H54 (cell line): Measurements from ENCODE around the gene TBKBP1.

Source experiments
- DNase-seq: peaks from one replicate; pipeline ENCODE4 v3.0.0; 2011; ENCODE audit warnings: low spot score, mixed read lengths; ENCODE audit not compliant: insufficient read length
- FAIRE-seq: peaks from 3 replicates; lab custom pipeline; 2011; peaks lifted over from hg19 to GRCh38; lab: Jason Lieb, UNC
- POLR2A ChIP-seq: IDR thresholded peaks from 2 replicates; pipeline ENCODE4 v1.6.1; 2011; ENCODE audit warnings: low read depth, mild to moderate bottlenecking, low read length

Gene TBKBP1, protein sequence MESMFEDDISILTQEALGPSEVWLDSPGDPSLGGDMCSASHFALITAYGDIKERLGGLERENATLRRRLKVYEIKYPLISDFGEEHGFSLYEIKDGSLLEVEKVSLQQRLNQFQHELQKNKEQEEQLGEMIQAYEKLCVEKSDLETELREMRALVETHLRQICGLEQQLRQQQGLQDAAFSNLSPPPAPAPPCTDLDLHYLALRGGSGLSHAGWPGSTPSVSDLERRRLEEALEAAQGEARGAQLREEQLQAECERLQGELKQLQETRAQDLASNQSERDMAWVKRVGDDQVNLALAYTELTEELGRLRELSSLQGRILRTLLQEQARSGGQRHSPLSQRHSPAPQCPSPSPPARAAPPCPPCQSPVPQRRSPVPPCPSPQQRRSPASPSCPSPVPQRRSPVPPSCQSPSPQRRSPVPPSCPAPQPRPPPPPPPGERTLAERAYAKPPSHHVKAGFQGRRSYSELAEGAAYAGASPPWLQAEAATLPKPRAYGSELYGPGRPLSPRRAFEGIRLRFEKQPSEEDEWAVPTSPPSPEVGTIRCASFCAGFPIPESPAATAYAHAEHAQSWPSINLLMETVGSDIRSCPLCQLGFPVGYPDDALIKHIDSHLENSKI

DNA sequence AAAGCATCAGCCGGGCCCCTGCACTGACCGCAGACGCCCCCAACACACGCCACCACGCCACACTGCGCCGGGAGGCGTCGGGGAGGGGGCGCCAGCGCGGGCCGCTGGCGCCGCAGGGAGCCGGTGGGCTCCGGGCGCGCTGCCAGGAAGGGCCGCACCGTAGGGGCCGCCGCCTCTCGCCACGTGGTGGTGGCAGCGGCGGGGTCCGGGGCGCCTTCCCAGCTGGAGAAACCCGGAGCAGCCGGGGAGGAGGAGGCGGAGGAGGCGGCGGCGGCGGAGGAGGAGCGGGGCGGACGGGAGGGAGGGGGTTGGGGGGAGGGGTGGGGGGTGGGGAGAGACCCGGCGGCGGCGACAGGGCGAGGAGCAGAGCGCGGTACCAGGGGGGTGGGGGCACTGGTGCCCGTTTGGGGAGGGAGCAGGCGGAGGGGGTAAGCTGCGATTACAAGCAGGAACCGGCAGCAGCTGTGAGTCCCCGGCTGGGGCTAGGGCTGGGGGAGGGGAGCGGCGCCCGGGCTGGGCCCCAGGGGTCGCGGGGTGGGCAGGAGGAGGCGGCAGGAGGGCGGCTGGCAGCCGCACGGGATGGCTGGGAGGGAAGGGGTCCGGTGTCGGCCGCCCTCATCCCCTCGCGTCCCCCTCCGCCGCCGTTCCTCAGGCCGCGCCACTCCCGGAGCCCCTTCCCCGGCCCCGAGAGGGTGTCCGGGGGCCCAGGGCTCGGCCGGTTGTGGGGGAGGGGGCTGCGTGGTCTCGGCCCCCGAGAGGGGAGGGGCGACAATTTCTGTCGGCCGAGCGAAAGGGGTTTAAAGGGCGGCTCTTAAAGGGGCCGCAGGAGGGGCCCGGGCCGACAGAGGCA, at the start of gene TBKBP1:
TSS of gene TBKBP1 (plus strand) at position 431 of the 850 bp plus-strand sequence. CDS start 1,952 bp downstream, outside the sequence.
- TF ChIP-seq POLR2A: no peak
- no peak for FAIRE-seq

GRCh38 chr17:47644324-47644723, 49.6 kb upstream of the TBKBP1 start:
- FAIRE-seq: no peak
- no peak for DNase-seq

More for the DNA sequence above, at the start of gene TBKBP1:
- DNase-seq: peak; percentile 59

GRCh38 chr17:47649153-47649971, 44.6 kb upstream of the TBKBP1 start, which contains the start of gene KPNB1:
KPNB1 (plus strand) TSS chr17:47649919; CDS start chr17:47650245, 326 bp downstream.
- peak; percentile 95 for DNase-seq
- peak; percentile 81 for FAIRE-seq
- TF ChIP-seq POLR2A: peak; percentile 64

More at GRCh38 chr17:47644324-47644723, 49.6 kb upstream of the TBKBP1 start:
- TF ChIP-seq POLR2A: no peak

DNA sequence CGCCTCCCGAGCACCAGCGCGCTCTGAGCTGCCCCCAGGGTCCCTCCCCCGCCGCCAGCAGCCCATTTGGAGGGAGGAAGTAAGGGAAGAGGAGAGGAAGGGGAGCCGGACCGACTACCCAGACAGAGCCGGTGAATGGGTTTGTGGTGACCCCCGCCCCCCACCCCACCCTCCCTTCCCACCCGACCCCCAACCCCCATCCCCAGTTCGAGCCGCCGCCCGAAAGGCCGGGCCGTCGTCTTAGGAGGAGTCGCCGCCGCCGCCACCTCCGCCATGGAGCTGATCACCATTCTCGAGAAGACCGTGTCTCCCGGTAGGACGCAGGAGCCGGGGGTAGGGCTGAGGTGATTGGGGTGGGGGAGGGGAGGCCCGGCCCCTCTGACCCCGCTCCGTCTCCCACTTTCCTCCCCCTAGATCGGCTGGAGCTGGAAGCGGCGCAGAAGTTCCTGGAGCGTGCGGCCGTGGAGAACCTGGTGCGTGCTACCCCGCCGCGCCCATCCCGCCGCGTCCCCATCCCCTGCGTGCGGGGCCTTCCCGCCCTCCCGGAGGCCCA, 43.9 kb upstream of the TBKBP1 start:
- TF ChIP-seq POLR2A: peak; percentile 48
- FAIRE-seq (no peak), DNase-seq (no peak)

DNA sequence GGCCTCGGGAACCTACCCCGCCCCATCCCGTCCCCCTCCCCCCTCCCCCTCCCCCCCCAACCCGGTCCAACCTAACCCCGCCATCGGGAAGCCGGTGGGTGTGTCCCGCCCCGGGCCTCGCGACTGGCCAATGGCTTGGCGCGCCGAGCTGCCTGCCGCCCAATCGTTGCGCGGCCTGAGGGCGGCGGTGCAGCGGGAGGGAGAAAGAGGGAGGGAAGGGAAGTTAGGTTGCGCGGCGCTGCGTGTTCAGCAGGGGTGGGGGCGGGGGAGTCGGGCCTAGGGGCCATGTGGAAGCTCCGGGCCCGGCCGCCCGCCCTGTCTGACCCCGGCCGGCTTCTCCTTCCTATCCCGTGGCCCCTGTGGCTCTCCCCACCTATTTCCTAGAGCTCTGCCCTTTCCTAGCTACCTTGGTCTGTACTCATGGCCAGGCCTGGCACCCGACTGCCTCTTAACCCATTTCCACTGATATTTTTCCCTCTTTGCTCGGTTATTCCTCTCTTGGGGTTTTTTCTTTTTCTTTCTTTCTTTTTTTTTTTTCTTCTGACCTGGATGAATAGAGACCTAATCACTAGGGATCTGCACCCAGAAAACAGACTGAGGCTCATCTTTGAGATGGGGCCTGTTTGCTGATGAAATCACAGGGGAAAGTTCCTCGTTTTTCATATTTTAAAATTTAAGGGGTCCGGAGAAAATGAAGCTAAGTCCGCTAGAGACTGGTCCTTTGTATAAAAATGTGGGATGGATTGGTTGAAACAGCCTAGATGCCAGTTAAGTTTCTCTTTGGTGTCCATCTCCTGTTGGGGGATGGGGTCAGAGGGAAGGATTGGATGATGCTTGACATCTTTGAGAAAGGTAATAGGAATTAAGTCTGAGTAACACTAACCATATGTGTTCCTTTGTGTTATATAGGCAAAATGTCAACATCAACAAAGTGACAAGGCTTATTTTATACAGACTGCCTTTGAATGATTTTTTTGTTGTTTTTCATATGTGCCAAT, 43.1 kb upstream of the TBKBP1 start:
- FAIRE-seq (no peak), DNase-seq (peak; percentile 91)
- no peak for TF ChIP-seq POLR2A

DNA sequence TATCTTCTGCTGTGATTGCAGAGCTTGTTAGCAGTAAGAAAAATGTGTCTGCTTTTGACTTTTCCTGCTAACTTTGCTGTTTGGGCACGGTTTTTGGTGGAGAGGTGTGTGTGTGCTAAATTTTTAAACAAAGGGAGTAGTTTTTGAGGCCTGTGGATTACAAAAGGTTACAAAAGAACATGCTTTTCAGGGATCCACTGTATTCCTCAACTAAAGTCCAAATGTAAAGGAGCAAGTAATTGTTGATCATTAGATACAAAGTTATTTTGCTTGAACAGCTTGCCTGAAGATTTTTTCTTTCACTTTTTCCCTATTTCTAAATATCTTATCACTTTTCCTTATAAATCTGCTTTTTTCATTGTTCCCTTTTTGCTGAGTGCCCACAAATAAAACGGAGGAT, 42.3 kb upstream of the TBKBP1 start:
- no peak for TF ChIP-seq POLR2A
- no peak for DNase-seq
- no peak for FAIRE-seq

GRCh38 chr17:47652570-47652969, 41.4 kb upstream of the TBKBP1 start:
- FAIRE-seq (no peak), DNase-seq (no peak)
- TF ChIP-seq POLR2A: no peak

GRCh38 chr17:47653442-47653841, 40.5 kb upstream of the TBKBP1 start:
- no peak for TF ChIP-seq POLR2A
- FAIRE-seq: no peak

DNA sequence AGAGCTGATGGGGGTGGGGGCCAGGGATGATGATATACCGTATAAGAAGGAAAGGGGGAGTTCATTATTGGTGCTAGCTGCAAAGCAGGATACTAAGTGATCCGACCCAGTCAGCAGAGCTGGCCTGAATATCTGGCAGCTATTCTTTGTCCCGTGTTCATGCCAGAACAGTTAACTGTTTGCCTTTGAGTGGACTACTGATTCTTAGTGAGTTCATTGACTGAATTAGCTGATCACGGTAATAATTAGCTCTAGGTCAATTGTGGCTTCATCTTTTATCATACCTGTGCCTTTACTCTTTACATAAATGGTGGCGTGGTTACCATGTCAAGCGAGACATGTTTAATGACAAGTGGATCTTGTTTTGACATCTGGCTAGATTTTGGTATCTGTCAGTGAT, 39.0 kb upstream of the TBKBP1 start:
- FAIRE-seq (no peak), DNase-seq (no peak)
- no peak for TF ChIP-seq POLR2A

More at GRCh38 chr17:47653442-47653841, 40.5 kb upstream of the TBKBP1 start:
- no peak for DNase-seq

GRCh38 chr17:47660064-47660492, 33.9 kb upstream of the TBKBP1 start:
- FAIRE-seq: no peak
- no peak for TF ChIP-seq POLR2A
- DNase-seq: no peak

DNA sequence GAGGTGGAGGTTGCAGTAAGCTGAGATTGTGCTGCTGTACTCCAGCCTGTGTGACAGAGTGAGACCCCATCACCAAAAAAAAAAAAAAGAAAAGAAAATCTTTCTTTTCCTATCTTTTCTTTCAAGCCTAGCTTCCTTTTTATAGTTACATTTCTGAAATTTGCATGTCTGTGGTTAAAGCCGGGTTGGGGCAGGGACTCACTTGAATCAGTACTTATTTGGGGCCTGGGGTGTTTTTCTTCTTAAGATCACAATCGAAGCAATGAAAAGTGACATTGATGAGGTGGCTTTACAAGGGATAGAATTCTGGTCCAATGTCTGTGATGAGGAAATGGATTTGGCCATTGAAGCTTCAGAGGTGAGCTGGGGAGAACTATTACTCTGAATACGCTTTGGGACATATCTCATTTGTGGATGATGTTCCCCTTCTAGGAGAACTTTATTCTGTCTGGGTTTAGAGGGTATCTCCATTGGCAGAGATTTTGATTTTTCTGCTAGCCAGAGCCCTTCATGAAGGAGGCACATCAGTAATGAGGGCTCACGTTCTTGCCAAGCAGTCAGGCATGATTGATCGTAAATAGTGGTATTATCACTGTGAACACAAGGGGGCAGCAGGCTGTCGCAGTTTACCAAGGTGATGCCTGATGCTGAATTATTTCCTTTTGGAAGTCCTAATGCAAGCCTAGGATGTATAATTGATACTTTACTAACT, 29.9 kb upstream of the TBKBP1 start:
- DNase-seq: no peak
- peak; percentile 74 for FAIRE-seq
- TF ChIP-seq POLR2A: no peak
